Measurements from ENCODE around the gene DLAT.
"Not testable (repeated sequence)": the region's sequence is repeated elsewhere in the genome, so short reads cannot be mapped to it uniquely, and the experiment has no call there.

Gene DLAT

GRCh38 chr11:112024773-112025678 lies at the start of gene DLAT:
Gene DLAT (plus strand): TSS chr11:112025408. CDS start chr11:112025473, 65 bp downstream.
- DNase-seq (ENCODE audit: low spot score) = peak; percentile 93

- DNase-seq (ENCODE audit: low spot score) = no peak
Measured at GRCh38 chr11:111976119-111976766, 49.0 kb upstream of the DLAT start.

GRCh38 chr11:111976767-111977145 lies 48.5 kb upstream of the DLAT start:
- no peak for DNase-seq (ENCODE audit: low spot score)

- DNase-seq (ENCODE audit: low spot score) = peak; percentile 76
Measured at GRCh38 chr11:111977146-111978027, 47.8 kb upstream of the DLAT start.

- peak; percentile 79 for DNase-seq (ENCODE audit: low spot score)
Measured at GRCh38 chr11:111978028-111978771, 47.0 kb upstream of the DLAT start.

- no peak for DNase-seq (ENCODE audit: low spot score)
Measured at GRCh38 chr11:111980062-111980461, 45.1 kb upstream of the DLAT start.

GRCh38 chr11:111981270-111981669 lies 43.9 kb upstream of the DLAT start:
- no peak for DNase-seq (ENCODE audit: low spot score)

- peak; percentile 60 for DNase-seq (ENCODE audit: low spot score)
Measured at GRCh38 chr11:111982019-111982464, 43.2 kb upstream of the DLAT start.

- no peak for DNase-seq (ENCODE audit: low spot score)
Measured at GRCh38 chr11:111982541-111983186, 42.5 kb upstream of the DLAT start.

GRCh38 chr11:111983187-111983986 lies 41.8 kb upstream of the DLAT start:
- DNase-seq (ENCODE audit: low spot score) = peak; percentile 91

GRCh38 chr11:111986589-111986988 lies 38.6 kb upstream of the DLAT start:
- no peak for DNase-seq (ENCODE audit: low spot score)

GRCh38 chr11:111990381-111990780 lies 34.8 kb upstream of the DLAT start:
- DNase-seq (ENCODE audit: low spot score) = no peak

GRCh38 chr11:111992206-111992855 lies 32.9 kb upstream of the DLAT start:
- DNase-seq (ENCODE audit: low spot score) = no peak

- DNase-seq (ENCODE audit: low spot score) = no peak
Measured at GRCh38 chr11:111996129-111996528, 29.1 kb upstream of the DLAT start.

GRCh38 chr11:111996669-111997068 lies 28.5 kb upstream of the DLAT start:
- DNase-seq (ENCODE audit: low spot score) = not testable (repeated sequence)

GRCh38 chr11:111999111-111999510 lies 26.1 kb upstream of the DLAT start:
- DNase-seq (ENCODE audit: low spot score) = no peak

GRCh38 chr11:112000703-112001102 lies 24.5 kb upstream of the DLAT start:
- DNase-seq (ENCODE audit: low spot score) = no peak

GRCh38 chr11:112002491-112003216 lies 22.6 kb upstream of the DLAT start:
- DNase-seq (ENCODE audit: low spot score) = no peak

- peak; percentile 62 for DNase-seq (ENCODE audit: low spot score)
Measured at GRCh38 chr11:112004389-112004788, 20.8 kb upstream of the DLAT start.
